GM12873 (cell line): ENCODE data around the gene MMEL1.

Experiments
- TF ChIP-seq, protein P1 (sequence below): IDR thresholded peaks from 2 replicates; pipeline ENCODE4 v1.5.1; 2012; ENCODE audit warnings: low read depth, mild to moderate bottlenecking, moderate library complexity, low read length, control low read depth; ENCODE audit not compliant: insufficient read depth; ENCODE audit errors: missing control alignments

The MMEL1 gene

DNA sequence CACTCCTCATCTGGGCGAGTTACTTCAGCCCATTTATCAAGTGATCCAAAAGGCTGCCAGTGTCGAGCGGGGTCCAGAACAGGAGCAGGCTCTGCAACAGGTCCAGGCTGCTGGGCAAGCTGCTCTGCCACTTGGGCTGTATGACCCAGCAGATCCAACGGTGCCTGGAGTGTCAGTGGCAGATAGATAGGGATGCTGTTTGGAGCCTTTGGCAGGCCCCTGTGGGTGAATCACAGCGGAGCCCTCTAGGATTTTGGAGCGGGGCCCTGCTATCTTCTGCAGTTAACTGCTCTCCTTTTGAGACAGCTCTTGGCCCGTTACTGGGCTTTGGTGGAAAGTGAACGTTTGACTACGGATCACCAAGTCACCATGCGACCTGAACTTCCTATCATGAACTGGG, 7.5 kb downstream of the MMEL1 start:
- TF ChIP-seq, protein P1, sequence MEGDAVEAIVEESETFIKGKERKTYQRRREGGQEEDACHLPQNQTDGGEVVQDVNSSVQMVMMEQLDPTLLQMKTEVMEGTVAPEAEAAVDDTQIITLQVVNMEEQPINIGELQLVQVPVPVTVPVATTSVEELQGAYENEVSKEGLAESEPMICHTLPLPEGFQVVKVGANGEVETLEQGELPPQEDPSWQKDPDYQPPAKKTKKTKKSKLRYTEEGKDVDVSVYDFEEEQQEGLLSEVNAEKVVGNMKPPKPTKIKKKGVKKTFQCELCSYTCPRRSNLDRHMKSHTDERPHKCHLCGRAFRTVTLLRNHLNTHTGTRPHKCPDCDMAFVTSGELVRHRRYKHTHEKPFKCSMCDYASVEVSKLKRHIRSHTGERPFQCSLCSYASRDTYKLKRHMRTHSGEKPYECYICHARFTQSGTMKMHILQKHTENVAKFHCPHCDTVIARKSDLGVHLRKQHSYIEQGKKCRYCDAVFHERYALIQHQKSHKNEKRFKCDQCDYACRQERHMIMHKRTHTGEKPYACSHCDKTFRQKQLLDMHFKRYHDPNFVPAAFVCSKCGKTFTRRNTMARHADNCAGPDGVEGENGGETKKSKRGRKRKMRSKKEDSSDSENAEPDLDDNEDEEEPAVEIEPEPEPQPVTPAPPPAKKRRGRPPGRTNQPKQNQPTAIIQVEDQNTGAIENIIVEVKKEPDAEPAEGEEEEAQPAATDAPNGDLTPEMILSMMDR, result no peak

DNA sequence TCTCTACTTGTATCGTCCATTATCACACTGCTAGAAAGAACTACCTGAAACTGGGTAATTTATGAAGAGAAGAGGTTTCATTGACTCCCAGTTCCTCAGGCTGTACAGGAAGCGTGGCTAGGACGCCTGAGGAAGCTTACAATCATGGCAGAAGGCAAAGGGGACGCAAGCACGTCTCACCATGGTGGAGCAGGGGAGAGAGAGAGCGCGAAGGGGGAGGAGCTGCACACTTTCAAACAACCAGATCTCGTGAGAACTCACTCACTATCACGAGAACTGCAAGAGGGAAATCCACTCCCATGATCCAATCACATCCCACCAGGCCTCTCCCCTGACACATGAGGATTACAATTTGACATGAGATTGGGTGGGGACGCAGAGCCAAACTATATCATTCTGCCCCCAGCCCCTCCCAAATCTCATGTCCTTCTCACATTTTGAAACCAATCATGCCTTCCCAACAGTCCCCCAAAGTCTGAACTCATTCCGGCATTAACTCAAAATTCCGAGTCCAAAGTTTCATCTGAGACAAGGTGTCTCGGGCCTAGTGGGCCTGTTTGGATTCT, 8.0 kb downstream of the MMEL1 start:
- TF ChIP-seq, protein P1, result no peak

DNA sequence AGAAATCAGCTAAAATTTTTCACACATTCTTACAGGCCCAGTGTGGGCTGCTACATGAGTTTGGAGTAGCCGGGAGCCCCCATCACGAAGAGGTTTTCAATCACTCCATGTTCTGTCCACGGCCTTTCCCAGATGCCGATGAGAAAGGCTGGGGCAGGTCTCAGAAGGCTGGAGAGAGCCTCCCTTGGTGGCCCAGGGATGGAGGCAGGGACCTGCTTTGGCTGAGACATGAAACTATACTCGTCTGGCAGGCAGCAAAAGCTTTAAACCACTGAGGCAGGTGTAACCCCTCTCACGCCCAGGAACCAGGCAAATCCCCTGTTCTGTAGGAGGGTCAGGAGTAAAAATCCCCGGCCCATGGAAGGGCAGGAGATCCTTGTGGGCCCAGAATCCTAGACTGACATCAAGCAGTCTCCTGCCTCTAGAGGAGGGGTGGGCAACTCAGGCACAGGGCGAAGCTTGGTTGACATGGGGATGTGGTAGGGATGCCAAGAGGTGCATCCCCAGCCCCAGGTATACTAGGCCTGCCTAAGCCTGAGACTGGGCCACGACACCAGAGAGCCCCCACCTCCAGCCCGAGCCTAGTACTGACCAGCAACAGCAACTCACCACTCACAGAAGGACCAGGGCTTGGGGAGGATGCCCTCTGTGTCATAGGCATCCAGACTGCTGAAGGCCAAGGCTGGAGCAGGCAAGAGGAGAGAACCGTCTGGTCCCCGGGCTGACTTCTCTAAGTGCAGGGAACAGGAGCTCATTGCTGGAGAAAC, 9.1 kb downstream of the MMEL1 start:
- TF ChIP-seq, protein P1, result no peak

DNA sequence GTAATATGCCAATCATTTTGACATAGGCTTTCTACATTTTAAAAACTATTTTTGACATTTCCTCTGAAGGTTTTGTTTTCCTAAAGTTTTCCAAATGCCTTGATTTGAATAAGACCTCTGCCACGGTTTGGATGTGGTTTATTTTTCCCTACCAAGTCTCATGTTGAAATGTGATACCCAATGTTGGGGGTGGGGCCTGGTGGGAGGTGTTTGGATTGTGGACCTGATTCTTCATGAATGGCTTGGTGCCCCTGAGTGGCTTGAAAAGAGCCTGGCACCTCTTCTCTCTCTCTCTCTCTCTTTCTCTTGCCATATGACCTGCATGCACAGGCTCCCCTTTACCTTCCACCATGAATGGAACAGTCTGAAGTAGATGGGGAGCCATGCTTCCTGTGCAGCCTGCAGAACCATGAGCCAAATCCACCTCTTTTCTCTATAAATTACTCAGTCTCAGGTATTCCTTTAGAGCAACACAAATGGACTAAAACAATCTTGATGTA, 14.8 kb downstream of the MMEL1 start:
- TF ChIP-seq, protein P1, result no peak

DNA sequence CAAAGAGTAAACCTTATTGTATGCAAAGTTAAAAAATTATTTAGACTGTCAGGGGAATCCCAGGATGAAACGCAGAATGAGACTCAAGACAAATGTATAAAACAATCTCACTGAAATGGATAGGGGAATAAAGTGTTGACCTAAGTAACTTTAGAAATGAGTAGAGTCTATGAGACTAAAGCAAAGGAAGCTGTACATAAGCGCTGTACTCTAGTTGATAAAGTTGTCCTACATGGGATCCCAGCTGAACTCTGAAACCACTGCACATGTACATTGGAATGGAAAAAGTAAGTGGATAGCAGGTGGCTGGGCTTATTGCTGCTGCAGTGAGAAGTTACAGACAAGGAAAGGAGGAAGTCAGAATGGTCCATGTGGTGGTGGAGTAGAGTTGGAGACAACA, 18.7 kb downstream of the MMEL1 start:
- TF ChIP-seq, protein P1, result no peak

DNA sequence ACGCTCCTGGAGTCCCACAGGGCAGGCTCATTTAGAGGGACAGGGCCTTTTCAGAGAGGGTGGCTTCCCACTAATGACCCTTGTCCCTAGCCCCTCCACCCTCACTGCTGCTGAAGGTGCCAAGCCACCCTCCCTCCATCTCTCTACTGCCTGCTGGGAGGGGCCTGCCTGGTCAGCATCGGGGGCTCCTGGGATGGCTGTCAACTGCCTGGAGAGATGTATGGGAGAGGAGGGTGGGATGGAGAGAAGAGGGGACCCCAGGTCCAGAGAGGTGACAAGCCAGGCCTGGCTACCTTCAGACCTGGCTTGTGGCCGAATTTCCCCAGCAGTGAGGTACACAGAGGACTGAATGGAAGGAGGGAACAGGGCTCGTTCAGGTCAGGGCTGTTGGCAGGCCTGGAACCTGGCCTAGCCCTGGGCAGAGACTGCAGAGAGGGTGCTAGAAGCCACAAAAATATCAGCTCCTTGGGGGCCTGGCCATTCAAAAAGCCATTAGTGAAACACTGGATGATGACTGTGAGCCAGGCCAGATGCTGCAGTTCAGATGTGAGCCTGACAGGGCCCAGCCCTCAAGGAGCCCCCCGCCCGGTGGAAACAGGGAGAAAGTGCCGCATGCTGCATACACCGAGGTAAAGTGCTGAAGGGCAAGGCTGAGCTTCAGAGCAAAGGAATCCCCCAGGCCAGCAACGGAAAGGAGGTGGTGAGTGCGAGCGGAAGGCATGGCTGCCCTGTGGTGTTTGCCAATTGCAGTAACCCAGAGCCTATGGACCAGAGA, 20.0 kb downstream of the MMEL1 start:
- TF ChIP-seq, protein P1, result no peak

DNA sequence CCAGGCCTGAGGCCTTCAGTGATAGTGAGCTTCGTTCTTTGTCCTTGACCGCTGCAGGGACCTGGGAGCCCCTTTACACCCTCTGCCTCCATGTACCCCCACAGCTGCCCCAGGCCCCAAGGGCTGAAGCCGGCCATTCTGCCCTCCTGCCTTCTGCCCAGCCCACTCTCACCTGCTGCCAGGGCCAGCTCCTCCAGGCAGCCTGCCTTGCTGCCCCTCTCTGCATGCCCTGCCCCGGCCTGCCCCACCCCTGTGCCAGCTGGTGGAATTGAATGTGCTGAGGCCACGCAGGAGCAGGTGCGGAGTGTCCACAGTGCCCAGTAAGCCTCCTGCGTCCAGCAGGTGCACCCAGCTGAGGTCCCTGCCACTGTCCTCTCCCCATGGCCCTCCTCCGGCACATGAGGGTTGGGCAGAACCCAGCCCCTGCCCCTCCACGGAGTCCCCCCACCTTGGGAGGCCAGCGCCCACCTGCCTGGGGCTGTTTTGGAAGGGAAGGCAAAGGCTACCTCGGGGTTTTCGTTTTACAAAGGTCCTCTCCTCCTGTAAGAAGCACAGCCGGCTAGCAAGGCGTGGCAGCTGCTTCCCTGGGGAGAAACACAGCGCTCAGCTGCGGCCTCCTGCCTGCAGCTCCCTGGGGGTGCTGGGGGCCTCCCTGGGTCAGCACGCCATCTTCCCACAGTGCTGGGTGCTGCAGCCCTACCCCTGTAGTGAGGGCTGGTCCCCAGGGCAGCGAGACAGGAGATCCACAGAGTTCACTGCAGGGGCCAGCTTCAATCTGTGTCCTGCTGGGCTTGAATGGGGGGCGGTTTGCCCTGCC, 21.0 kb downstream of the MMEL1 start:
- TF ChIP-seq, protein P1, result no peak
